Neural cell (in vitro differentiated cells): ENCODE data around the gene CTTNBP2NL. TPM values are rescaled to one million over a fixed set of nuclear protein-coding genes. Genes with fewer than 3 reads are reported as not detected.

ENCODE experiments used
- H2AFZ ChIP-seq: fragments of 200-600, 300-800 bp; sonication (generic), shearing (Covaris generic); 2 replicates; pipeline ENCODE4 v1.6.0; 2014; ENCODE audit warnings: low read depth, mild to moderate bottlenecking, antibody characterized with exemption, low read length, moderate library complexity
- H3F3A ChIP-seq: fragments of 200-600 bp; shearing (Covaris generic); 2 replicates; pipeline ENCODE4 v1.6.1; 2016; ENCODE audit warnings: mild to moderate bottlenecking, moderate library complexity, mixed read lengths, antibody characterized with exemption, low read length; ENCODE audit not compliant: insufficient read depth, poor library complexity, severe bottlenecking
- H3K27ac ChIP-seq: fragments of 200-600, 300-800 bp; sonication (generic), shearing (Covaris generic); 2 replicates; pipeline ENCODE4 v1.5.1; 2014; ENCODE audit warnings: mild to moderate bottlenecking, low read length, moderate library complexity
- H3K27me3 ChIP-seq: fragments of 300-800, 200-600 bp; sonication (generic), shearing (Covaris generic); 2 replicates; pipeline ENCODE4 v1.6.0; 2014; ENCODE audit warnings: mild to moderate bottlenecking, low read depth, low read length, moderate library complexity; ENCODE audit not compliant: insufficient read depth
- H3K36me3 ChIP-seq: fragments of 300-800, 200-600 bp; sonication (generic), shearing (Covaris generic); 2 replicates; pipeline ENCODE4 v1.5.1; 2014; ENCODE audit warnings: mild to moderate bottlenecking, antibody characterized with exemption, low read length, moderate library complexity; ENCODE audit not compliant: insufficient read depth
- H3K4me2 ChIP-seq: fragments of 300-800, 200-600 bp; sonication (generic), shearing (Covaris generic); 2 replicates; pipeline ENCODE4 v1.6.0; 2014; ENCODE audit warnings: mild to moderate bottlenecking, low read length
- H3K4me3 ChIP-seq: fragments of 300-800, 200-600 bp; sonication (generic), shearing (Covaris generic); 2 replicates; pipeline ENCODE4 v1.5.1; 2014; ENCODE audit warnings: mild to moderate bottlenecking, low read length, moderate library complexity
- H3K79me2 ChIP-seq: fragments of 200-600 bp; shearing (Covaris generic); replicated peaks from 2 replicates; pipeline ENCODE4 v1.6.0; 2014; ENCODE audit warnings: mild to moderate bottlenecking, low read length, moderate library complexity; ENCODE audit not compliant: insufficient read depth
- H3K9ac ChIP-seq: fragments of 300-800, 200-600 bp; sonication (generic), shearing (Covaris generic); 2 replicates; pipeline ENCODE4 v1.6.1; 2016; ENCODE audit warnings: mild to moderate bottlenecking, low read length, mixed read lengths
- H3K9me2 ChIP-seq: fragments of 200-600 bp; shearing (Covaris generic); 2 replicates; pipeline ENCODE4 v1.6.1; 2016; ENCODE audit warnings: mild to moderate bottlenecking, low read length, mixed read lengths; ENCODE audit not compliant: insufficient read depth
- H3K9me3 ChIP-seq: fragments of 200-600, 300-800 bp; sonication (generic), shearing (Covaris generic); 2 replicates; pipeline ENCODE4 v1.6.1; 2016; ENCODE audit warnings: mild to moderate bottlenecking, mixed run types, low read length, moderate library complexity, mixed read lengths
- H4K20me1 ChIP-seq: fragments of 200-600 bp; shearing (Covaris generic); 2 replicates; pipeline ENCODE4 v1.6.1; 2016; ENCODE audit warnings: mild to moderate bottlenecking, mixed run types; ENCODE audit not compliant: insufficient read depth
- CTCF ChIP-seq: fragments of 450-650 bp; IDR thresholded peaks from 2 replicates; pipeline ENCODE4 v1.5.1; 2014; ENCODE audit warnings: antibody characterized with exemption, mild to moderate bottlenecking, moderate library complexity; ENCODE audit not compliant: poor library complexity, severe bottlenecking
- EP300 ChIP-seq: fragments of 450-650 bp; conservative IDR thresholded peaks from 2 replicates; pipeline ENCODE4 v1.6.1; 2014; ENCODE audit warnings: antibody characterized with exemption, mild to moderate bottlenecking, moderate library complexity; ENCODE audit not compliant: poor library complexity, severe bottlenecking
- EZH2 ChIP-seq: fragments of 200-600, 300-800 bp; shearing (Covaris generic), sonication (generic); IDR thresholded peaks from 2 replicates; pipeline ENCODE4 v1.6.1; 2014; ENCODE audit warnings: antibody characterized with exemption, low read length, borderline replicate concordance, mild to moderate bottlenecking; ENCODE audit not compliant: insufficient read depth, poor library complexity, severe bottlenecking
- MXI1 ChIP-seq: fragments of 450-650 bp; conservative IDR thresholded peaks from 2 replicates; pipeline ENCODE4 v1.6.1; 2014; ENCODE audit warnings: antibody characterized with exemption, mild to moderate bottlenecking; ENCODE audit not compliant: poor library complexity, severe bottlenecking
- POLR2AphosphoS5 ChIP-seq: IDR thresholded peaks from 2 replicates; pipeline ENCODE4 v1.6.1; 2012
- RAD21 ChIP-seq: fragments of 450-650 bp; conservative IDR thresholded peaks from 2 replicates; pipeline ENCODE4 v1.6.1; 2014; ENCODE audit warnings: antibody characterized with exemption, mild to moderate bottlenecking, moderate library complexity
- REST ChIP-seq: IDR thresholded peaks from 2 replicates; pipeline ENCODE4 v1.6.1; 2012; ENCODE audit warnings: borderline replicate concordance
- SMC3 ChIP-seq: fragments of 450-650 bp; conservative IDR thresholded peaks from 2 replicates; pipeline ENCODE4 v1.6.1; 2014; ENCODE audit warnings: antibody characterized with exemption, mild to moderate bottlenecking, moderate library complexity; ENCODE audit not compliant: poor library complexity
- TAF1 ChIP-seq: IDR thresholded peaks from 2 replicates; pipeline ENCODE4 v1.6.1; 2012; ENCODE audit warnings: low read depth
- polyA plus RNA-seq: library from polyadenylated mRNA; depleted of rRNA; stranded (reverse); fragments of >200 nt; gene quantifications from 2 replicates; pipeline ENCODE4 v1.2.3, GENCODE V29; 2014

Gene CTTNBP2NL
- polyA plus RNA-seq, 1 donor from 2014 or later: 11.8 TPM

- peaks cover 2% of the 10 kb centered on the region for H4K20me1 ChIP-seq
- H3K9ac ChIP-seq: no peak overlapping the region
- peaks cover 9% of the 10 kb centered on the region for H3K36me3 ChIP-seq
- H3F3A ChIP-seq: no peaks in the 10 kb centered on the region
- no peak overlapping the region for H3K4me2 ChIP-seq
- H3K79me2 ChIP-seq: peaks cover 71% of the 10 kb centered on the region
- no peak overlapping the region for H3K4me3 ChIP-seq
- no peaks in the 10 kb centered on the region for H3K9me2 ChIP-seq
- H3K27me3 ChIP-seq: no peaks in the 10 kb centered on the region
- H2AFZ ChIP-seq: no peak overlapping the region
- TF ChIP-seq MXI1: no peak
- TF ChIP-seq REST: no peak
- no peak for TF ChIP-seq SMC3
- TF ChIP-seq EP300: no peak
- no peak for TF ChIP-seq CTCF
- TF ChIP-seq TAF1: no peak
- no peak for TF ChIP-seq RAD21
- no peak for TF ChIP-seq EZH2
- no peak for TF ChIP-seq POLR2AphosphoS5
- no peak overlapping the region for H3K27ac ChIP-seq
- no peaks in the 10 kb centered on the region for H3K9me3 ChIP-seq
Measured at GRCh38 chr1:112409414-112409813, 13.4 kb downstream of the CTTNBP2NL start.

DNA sequence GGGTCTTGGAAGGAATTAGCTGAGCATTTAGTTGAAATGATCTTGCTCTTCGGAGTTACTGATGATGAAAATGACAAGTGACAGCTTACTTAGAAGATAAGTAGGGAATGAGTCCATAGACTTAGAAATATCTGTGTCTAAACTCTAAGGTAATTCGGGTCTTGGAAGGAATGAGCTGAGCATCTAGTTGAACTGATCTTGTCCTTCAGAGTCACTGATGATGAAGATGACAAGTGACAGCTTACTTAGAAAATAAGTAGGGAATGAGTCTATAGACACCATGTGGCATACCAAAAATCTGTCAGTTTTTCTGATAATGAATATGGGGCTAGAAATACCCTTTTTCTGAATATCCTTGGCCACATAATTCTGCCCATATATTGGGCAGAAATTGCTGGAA lies 14.7 kb downstream of the CTTNBP2NL start:
- no peak overlapping the region for H3K9ac ChIP-seq
- no peak overlapping the region for H3K27ac ChIP-seq
- no peaks in the 10 kb centered on the region for H3F3A ChIP-seq
- H3K79me2 ChIP-seq: peaks cover 58% of the 10 kb centered on the region
- no peak overlapping the region for H2AFZ ChIP-seq
- H3K4me2 ChIP-seq: no peak overlapping the region
- H3K36me3 ChIP-seq: peaks cover 14% of the 10 kb centered on the region
- no peaks in the 10 kb centered on the region for H3K9me3 ChIP-seq
- no peaks in the 10 kb centered on the region for H3K9me2 ChIP-seq
- TF ChIP-seq MXI1 (no peak), EZH2 (no peak), CTCF (no peak), POLR2AphosphoS5 (no peak), RAD21 (no peak), TAF1 (no peak), EP300 (no peak), SMC3 (no peak), REST (no peak)
- no peaks in the 10 kb centered on the region for H4K20me1 ChIP-seq
- no peak overlapping the region for H3K4me3 ChIP-seq
- H3K27me3 ChIP-seq: no peaks in the 10 kb centered on the region
